HG03460 (cell line): ENCODE results near the gene DPY19L1.
"Not testable (repeated sequence)": the region's sequence is repeated elsewhere in the genome, so short reads cannot be mapped to it uniquely, and the experiment has no call there.

Experiments used
- ATAC-seq: cut with Tn5 transposase; IDR thresholded peaks from one replicate; pipeline ENCODE4 v1.9.1; 2021; ENCODE audit not compliant: unreplicated experiment

Gene DPY19L1

DNA sequence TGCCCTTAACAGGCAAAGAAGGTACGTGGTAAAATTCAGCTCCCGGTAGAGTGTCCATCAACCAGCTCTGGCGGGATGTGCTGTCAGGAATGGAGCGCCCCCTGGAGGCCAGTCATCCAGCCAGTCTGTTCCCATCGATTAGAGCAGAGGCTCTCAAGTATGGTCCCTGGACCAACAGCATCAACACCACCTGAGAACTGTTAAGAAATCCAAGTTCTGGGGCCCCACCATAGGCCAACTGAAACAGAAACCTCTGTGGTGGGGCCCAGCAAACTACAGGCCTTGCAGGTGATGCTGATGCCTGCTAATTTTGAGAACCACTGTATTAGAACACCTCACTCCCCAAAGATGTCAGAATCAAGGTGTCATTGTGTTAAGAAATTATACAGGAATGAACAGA is 109.2 kb downstream of the DPY19L1 start:
- peak; percentile 65 for ATAC-seq

DNA sequence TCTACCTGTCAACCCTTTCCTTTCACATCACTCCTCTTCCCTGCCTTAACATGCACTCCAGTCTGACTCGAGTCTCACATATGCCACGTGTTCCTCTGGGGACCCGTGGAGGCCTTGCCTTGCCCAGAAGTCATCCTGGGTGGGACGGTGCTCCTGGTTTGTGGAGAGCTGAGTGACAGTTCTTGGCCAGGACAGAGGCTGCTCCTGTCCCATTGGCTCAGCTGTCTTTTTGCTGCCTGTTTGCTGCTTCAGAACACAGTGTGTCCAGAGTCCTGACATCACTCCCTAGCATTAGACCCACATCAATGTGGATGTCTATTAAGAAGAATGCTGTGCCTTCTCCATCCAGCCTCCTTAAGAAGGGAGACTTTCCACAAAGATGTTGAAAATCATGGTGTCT is 116.8 kb downstream of the DPY19L1 start:
- ATAC-seq, result not testable (repeated sequence)

GRCh38 chr7:34919038-34919437 is 118.2 kb downstream of the DPY19L1 start:
- ATAC-seq, result not testable (repeated sequence)

GRCh38 chr7:34918198-34918861 is 119.0 kb downstream of the DPY19L1 start:
- ATAC-seq, result not testable (repeated sequence)

GRCh38 chr7:34917515-34917914 is 119.8 kb downstream of the DPY19L1 start:
- not testable (repeated sequence) for ATAC-seq

DNA sequence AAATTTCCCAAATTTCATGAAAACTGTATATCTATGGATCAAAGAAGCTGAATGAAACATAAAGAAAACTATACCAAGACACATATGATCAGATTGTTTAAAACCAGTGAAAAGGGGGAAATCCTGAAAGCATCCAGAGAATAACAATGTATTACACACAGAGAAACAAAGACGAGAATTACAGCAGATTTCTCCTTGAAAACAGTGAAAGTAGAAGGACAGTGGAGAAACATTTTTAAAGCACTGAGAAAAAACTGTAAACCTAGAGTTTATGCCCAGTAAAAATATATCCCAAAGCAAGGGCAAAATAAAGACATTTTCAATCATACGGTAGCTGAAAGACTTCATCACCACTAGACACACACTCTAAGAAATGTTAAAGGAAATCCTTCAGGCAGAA is 121.0 kb downstream of the DPY19L1 start:
- ATAC-seq, result no peak

DNA sequence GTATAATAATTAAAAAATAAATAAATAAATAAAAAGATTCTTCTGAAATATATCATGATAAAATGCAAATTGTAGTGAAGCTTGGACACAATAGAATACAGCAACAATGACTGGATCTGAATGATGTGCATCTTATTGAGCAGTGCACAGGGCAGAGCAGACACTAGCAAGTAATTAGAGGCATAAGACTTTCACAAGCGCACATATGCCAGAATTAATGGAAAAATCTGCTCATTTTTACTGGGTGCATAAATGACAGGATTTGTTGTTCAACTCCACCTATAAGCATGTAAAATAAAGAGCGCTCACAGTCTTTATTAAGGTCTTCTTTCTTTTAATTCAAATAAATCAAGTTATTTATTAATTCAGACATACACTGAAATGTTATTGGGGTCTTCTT is 125.0 kb downstream of the DPY19L1 start:
- no peak for ATAC-seq

- ATAC-seq, result not testable (repeated sequence)
Observed at GRCh38 chr7:34906266-34906850, 130.9 kb downstream of the DPY19L1 start.

DNA sequence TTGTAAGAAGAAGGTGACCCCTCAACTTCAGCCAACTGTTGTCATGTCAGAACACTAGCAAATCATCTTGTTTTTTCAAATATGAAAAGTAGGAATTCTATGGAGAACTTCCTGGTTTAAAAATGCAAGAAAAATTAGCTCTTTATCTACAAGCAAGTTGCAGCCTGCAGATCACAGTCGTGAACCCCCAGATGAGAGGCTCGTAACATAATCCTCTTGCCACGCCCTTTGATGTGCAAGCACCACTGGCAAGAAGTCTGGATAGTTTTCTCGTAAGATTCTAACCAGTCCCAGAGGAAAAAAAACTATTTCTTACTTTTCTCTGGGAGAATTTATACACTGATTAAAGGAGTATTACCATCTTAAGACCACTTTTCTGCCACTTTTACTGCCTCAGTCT is 132.3 kb downstream of the DPY19L1 start:
- ATAC-seq, result no peak

DNA sequence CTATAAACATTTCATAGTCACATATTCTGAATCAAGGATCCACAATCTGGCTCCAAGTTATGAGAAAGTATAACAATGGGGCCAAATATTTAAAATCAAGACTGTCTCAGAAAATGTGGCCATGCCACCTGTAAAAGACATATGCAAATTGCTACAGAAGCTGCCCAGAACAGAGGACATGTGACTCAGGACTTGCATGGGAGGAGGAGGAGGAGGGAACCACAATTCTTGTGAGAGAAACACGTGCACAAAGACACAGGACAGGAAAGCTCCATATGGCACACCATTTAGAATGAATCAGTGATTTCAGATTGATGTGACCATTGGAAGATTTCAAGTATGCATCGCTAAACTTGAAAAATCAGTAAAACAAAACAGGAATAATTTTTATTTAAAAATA is 133.4 kb downstream of the DPY19L1 start:
- not testable (repeated sequence) for ATAC-seq

- ATAC-seq, result no peak
Observed at GRCh38 chr7:34902182-34902581, 135.1 kb downstream of the DPY19L1 start.

GRCh38 chr7:34900891-34901513 is 136.3 kb downstream of the DPY19L1 start:
- ATAC-seq, result no peak

- ATAC-seq, result no peak
Observed at GRCh38 chr7:34895202-34895601, 142.1 kb downstream of the DPY19L1 start.

- no peak for ATAC-seq
Observed at GRCh38 chr7:34889951-34890350, 147.3 kb downstream of the DPY19L1 start.

DNA sequence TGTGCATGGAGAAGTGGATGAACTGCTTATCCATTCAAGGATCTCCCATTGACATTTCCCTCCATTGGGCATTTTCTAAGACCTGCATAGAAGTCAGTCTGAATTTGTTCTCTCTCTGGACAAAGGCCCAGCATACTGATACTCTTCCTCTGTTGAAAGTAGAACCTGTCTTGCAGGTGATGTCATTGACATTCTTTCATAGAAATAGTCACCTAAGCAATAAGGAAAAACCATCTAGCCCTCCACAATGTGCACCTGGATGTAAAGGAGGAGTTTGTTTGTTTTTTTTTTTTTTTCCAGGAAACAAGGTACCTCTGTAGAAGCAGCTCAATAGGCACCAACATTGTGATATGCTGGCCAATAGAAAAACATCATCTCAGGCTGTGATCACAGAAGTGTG is 150.4 kb downstream of the DPY19L1 start:
- ATAC-seq, result no peak

DNA sequence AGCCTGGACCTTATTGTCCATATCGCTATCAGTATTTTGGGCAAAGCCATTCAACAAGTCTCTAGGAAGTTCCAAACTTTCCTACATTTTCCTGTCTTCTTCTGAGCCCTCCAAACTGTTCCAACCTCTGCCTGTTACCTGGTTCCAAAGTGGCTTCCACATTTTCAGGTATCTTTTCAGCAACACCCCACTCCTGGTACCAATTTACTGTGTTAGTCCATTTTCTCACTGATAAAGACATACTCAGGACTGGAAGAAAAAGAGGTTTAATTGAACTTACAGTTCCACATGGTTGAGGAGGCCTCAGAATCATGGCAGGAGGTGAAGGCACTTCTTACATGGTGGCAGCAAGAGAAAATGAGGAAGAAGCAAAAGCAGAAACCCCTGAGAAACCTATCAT is 153.4 kb downstream of the DPY19L1 start:
- ATAC-seq, result not testable (repeated sequence)

GRCh38 chr7:34879871-34880270 is 157.4 kb downstream of the DPY19L1 start:
- no peak for ATAC-seq

- ATAC-seq, result not testable (repeated sequence)
Observed at GRCh38 chr7:34878944-34879735, 158.1 kb downstream of the DPY19L1 start.
